Measurements from ENCODE around the gene ZNF541.

Gene ZNF541

DNA sequence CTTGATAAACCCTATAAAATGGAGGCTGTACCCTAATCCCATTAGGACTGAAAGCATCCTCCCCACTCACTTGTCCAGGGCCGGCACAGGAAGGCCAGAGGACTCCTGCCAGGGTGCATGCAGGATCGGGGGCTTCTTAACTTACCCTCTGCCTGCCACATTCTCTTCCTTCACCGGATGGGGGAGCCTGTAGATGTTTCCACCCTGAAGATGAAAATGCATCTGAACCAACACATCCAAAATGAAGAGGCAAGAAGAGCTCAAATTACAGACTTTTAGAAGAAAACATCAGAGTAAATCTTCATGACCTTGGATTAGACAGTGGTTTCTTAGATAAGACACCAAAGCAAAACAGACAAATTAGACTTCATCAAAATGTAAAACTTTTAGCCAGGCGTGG lies 32.2 kb downstream of the ZNF541 start:
- DNase-seq = peak in 1 of 2 experiments; percentile 3

DNA sequence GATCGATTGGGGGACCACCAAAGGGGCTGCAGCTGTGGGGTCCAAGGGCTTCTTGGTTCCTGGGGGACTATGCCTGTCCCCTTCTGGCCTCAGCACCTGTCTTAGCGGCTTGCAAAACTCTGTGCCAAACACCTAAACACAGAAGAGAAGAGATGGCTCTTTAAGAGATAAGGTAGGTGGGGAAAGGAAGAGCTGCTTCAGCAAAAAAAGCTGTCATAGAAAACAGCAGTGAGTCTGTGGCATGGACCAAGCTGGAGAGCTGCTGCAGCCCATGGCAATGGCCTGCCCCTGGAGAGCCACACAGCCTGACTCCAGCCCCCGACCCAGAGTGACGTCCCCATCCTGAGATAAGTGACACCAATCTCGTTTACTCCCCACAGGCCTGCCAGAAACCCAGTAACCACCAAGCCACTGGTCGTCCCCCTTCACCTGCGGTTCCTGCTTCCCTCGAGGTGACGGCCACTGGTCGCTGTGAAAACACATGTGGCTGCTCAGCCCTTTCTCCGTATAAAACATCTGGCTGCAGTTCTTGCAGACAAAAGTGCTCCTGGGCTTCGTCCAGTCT lies 33.1 kb downstream of the ZNF541 start:
- no peak for DNase-seq

DNA sequence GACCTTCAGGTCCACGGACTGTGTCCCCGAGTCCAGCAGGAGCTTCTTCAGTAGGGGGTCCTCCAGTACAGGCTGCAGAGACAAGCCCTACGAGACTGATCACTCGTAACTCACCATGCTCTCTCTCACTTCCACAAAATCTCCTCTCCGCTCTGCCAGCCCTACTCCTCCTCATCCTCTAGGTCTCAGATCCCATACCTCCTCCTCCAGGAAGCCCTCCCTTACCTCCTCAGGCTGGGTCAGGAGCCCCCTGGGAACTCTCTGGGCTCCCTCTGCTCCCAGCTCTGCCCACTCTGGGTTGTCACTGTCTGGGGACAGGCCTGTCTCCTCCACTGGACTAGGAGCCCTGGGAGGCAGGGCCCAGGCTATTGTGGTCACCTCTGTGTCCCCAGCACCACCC lies 34.1 kb downstream of the ZNF541 start:
- DNase-seq = no peak

DNA sequence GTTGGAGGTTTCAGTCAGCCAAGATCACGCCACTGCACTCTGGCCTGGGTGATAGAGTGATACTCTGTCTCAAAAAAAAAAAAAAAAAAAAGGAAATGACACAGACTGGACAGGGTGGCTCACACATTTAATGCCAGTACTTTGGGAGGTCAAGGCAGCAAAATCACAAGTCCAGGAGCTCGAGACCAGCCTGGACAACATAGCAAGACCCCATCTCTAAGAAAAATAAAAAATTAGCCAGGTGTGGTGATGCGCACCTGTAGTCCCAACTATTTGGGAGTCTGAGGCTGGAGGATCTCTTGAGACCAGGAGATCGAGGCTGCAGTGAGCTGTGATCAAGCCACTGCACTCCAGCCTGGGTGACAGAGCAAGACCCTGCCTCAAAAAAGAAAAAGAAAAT lies 35.5 kb downstream of the ZNF541 start:
- no peak for DNase-seq

DNA sequence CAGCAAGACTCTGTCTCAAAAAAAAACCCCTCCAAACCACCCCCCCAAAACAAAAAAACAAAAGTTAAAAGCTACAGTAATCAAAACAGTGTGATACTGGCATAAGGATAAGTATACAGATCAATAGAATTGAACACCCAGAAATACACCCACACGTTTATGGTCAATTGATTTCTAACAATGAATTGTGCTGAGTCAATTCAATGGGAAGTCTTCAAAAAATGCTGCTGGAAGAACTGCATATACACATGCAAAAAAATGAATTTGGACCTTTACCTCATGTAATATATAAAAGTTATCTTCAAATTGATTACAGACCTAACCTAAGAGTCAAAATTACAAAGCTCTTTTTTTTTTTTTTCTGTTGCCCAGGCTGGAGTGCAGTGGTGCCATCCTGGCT lies 38.3 kb downstream of the ZNF541 start:
- DNase-seq = no peak

DNA sequence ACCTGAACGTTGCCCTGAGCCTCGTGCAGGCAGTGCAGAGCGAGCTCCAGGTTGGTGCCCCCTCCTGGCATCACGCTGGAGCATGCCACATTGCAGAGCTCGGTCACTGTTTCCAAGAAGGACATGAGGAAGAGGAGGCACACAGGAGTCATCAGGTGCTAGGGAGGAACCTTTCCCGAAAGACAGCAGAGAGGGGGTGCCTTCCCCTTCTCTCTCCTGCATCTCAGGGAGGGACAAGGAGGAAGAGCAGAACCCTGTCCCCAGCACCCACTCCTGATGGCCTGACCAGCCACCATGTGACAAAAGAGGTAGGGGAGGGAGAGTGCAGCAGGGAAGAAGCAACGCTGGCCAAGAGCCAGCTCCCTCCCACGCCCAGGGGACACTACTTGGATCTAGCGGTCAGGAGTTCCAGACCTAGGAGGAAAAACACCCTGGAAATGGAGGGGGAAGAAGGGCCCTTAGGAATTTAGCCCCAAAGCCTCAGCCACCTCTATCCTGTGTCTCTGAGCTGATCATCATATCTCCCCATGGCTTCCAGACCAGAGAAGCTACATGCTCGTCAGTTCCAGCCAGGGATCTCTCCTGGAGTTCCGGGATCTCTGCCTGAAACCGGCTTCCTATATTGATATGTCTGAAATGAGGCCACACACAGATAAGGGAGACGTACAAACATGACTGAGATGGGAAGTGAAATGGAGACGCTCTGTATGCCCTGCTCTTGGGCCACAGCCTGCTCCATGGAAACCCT lies 41.1 kb downstream of the ZNF541 start:
- DNase-seq = no peak

DNA sequence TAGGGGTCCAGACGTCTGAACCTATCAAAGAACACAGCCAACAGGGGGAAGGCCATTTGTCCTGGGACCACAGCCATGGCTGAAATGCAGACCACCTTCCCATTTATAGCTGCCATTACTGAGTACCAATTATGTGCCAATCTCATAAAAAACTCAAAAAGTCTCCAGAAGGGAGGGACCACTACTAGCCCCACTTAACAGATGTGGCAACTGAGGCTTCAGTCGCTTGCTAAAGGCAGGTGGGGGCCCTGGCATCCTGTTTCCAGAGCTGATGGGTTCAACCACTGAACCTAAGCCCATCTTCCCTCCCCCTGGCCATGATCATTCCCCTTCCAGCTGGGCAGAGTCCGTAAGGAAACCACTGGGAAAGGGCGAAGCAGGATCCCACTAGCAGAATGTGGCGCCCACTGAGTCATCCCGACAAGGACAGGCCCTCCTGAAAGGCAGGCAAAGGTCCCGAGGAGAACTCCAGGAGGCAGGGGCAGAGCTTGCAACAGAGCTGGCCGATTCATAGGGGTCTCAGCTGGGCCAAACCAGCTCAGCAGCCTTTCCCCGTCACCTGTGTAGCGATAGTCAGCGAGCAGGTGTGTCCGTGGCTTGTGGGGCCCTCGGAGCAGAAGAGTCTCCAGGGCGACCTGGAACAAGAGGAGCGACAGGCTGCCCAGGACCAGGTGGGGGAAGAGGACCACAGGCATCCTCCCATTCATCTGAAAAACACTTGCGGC lies 43.8 kb downstream of the ZNF541 start:
- no peak for DNase-seq

DNA sequence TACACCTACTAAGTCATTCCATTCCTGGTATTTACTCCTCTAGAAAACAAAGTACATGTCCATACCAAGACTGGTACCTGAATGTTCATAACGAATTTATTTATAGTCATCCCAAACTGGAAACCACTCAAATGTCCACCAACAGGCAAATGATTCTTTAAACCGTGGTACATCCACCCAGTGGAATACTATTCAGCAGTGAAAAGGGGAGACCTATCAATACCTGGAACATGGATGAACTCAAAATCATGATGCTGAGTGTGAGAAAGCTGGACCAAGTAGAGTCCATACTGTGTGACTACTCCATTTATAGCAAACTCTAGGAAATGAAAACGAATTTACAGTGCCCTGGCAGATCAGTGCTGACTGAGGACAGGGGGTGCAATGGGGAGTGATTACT lies 46.1 kb downstream of the ZNF541 start:
- no peak for DNase-seq

DNA sequence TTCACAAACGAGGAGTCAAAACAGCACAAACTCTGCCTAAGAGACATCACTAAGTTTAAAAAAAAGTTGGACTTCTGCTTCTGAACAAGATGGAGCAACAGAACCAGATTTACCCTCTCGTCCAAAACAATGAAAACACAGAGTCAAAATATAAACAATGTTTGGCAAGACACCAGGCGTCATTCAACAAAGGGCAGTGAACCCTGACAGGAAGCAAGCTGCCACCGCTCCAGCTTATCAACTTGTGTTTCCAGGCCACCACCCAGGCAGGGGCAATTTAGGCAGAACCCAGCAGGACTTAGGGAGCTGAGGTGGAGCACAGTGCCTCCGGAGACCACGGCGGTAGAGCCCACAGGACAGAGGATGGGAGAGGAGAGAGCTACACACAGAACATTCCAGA lies 49.5 kb downstream of the ZNF541 start:
- DNase-seq = no peak

Data from Kasumi-1 (cell line).